Activated T-cell treated with anti-CD3 and anti-CD28 coated beads, Interleukin-2, amount 50 U/mL, for 24 hours (primary cell): ENCODE measurements around the gene VPS13C.
"Not testable (repeated sequence)": the region's sequence is repeated elsewhere in the genome, so short reads cannot be mapped to it uniquely, and the experiment has no call there.

Experiments used
- DNase-seq: peaks from one replicate; pipeline ENCODE4 v3.0.0-alpha.2; 2020
- H3K27ac Mint-ChIP-seq: 2 replicates; pipeline ENCODE4 v1.8.0; 2020; ENCODE audit warnings: mild to moderate bottlenecking, mixed read lengths
- H3K27me3 Mint-ChIP-seq: 2 replicates; pipeline ENCODE4 v1.8.0; 2020; ENCODE audit warnings: mixed read lengths
- H3K36me3 Mint-ChIP-seq: 2 replicates; pipeline ENCODE4 v1.8.0; 2020; ENCODE audit warnings: low read depth, mixed read lengths
- H3K4me1 Mint-ChIP-seq: 2 replicates; pipeline ENCODE4 v1.8.0; 2020; ENCODE audit warnings: low read depth, mixed read lengths
- H3K4me3 Mint-ChIP-seq: 2 replicates; pipeline ENCODE4 v1.8.0; 2020; ENCODE audit warnings: mild to moderate bottlenecking, moderate library complexity, mixed read lengths
- H3K9me3 Mint-ChIP-seq: 2 replicates; pipeline ENCODE4 v1.8.0; 2020; ENCODE audit warnings: mixed read lengths

VPS13C gene

GRCh38 chr15:62046078-62046743, 14.0 kb downstream of the VPS13C start:
- DNase-seq = no peak
- peaks cover 5% of the 10 kb centered on the region for H3K9me3 Mint-ChIP-seq
- H3K27ac Mint-ChIP-seq = peak overlapping the region; percentile 40
- no peaks in the 10 kb centered on the region for H3K27me3 Mint-ChIP-seq
- peak overlapping the region; percentile 16 for H3K4me3 Mint-ChIP-seq
- H3K4me1 Mint-ChIP-seq = peaks cover 28% of the 10 kb centered on the region
- H3K36me3 Mint-ChIP-seq = peaks cover 14% of the 10 kb centered on the region

GRCh38 chr15:62035256-62035924, 24.9 kb downstream of the VPS13C start:
- peaks cover 2% of the 10 kb centered on the region for H3K9me3 Mint-ChIP-seq
- peaks cover 52% of the 10 kb centered on the region for H3K36me3 Mint-ChIP-seq
- H3K27me3 Mint-ChIP-seq = no peaks in the 10 kb centered on the region
- H3K4me3 Mint-ChIP-seq = no peak overlapping the region
- H3K4me1 Mint-ChIP-seq = peaks cover 16% of the 10 kb centered on the region
- DNase-seq = no peak
- no peak overlapping the region for H3K27ac Mint-ChIP-seq

- no peak overlapping the region for H3K4me3 Mint-ChIP-seq
- H3K9me3 Mint-ChIP-seq = no peaks in the 10 kb centered on the region
- no peak overlapping the region for H3K27ac Mint-ChIP-seq
- H3K4me1 Mint-ChIP-seq = peaks cover 13% of the 10 kb centered on the region
- no peaks in the 10 kb centered on the region for H3K27me3 Mint-ChIP-seq
- DNase-seq = no peak
- H3K36me3 Mint-ChIP-seq = peaks cover 55% of the 10 kb centered on the region
These were observed 32.3 kb downstream of the VPS13C start for GRCh38 chr15:62027916-62028315.

- Mint-ChIP-seq H3K4me3 (no peak overlapping the region), H3K36me3 (peaks cover 59% of the 10 kb centered on the region), H3K27me3 (no peaks in the 10 kb centered on the region), H3K27ac (no peak overlapping the region), H3K9me3 (no peaks in the 10 kb centered on the region), H3K4me1 (peaks cover 12% of the 10 kb centered on the region)
- no peak for DNase-seq
These were observed 33.0 kb downstream of the VPS13C start for GRCh38 chr15:62027263-62027565.

- Mint-ChIP-seq H3K9me3 (no peaks in the 10 kb centered on the region), H3K27ac (no peak overlapping the region), H3K27me3 (no peaks in the 10 kb centered on the region), H3K4me1 (peaks cover 12% of the 10 kb centered on the region), H3K36me3 (peaks cover 64% of the 10 kb centered on the region), H3K4me3 (no peak overlapping the region)
- no peak for DNase-seq
These were observed 33.6 kb downstream of the VPS13C start for GRCh38 chr15:62026487-62027262.

- Mint-ChIP-seq H3K36me3 (peaks cover 69% of the 10 kb centered on the region), H3K4me3 (no peak overlapping the region), H3K9me3 (peaks cover 2% of the 10 kb centered on the region), H3K4me1 (peaks cover 5% of the 10 kb centered on the region), H3K27me3 (no peaks in the 10 kb centered on the region), H3K27ac (no peak overlapping the region)
- DNase-seq = no peak
These were observed 38.2 kb downstream of the VPS13C start for GRCh38 chr15:62021991-62022600.

GRCh38 chr15:62020576-62021160, 39.6 kb downstream of the VPS13C start:
- DNase-seq = no peak
- Mint-ChIP-seq H3K4me3 (no peak overlapping the region), H3K36me3 (peaks cover 70% of the 10 kb centered on the region), H3K9me3 (peaks cover 4% of the 10 kb centered on the region), H3K4me1 (no peaks in the 10 kb centered on the region), H3K27ac (no peak overlapping the region), H3K27me3 (no peaks in the 10 kb centered on the region)

- H3K36me3 Mint-ChIP-seq = peaks cover 47% of the 10 kb centered on the region
- not testable (repeated sequence) for DNase-seq
These were observed 54.9 kb downstream of the VPS13C start for GRCh38 chr15:62005354-62005753.

GRCh38 chr15:61997786-61998185, 62.5 kb downstream of the VPS13C start:
- H3K9me3 Mint-ChIP-seq = no peaks in the 10 kb centered on the region
- peaks cover 59% of the 10 kb centered on the region for H3K36me3 Mint-ChIP-seq
- no peak for DNase-seq
- H3K4me1 Mint-ChIP-seq = peaks cover 8% of the 10 kb centered on the region
- no peaks in the 10 kb centered on the region for H3K27me3 Mint-ChIP-seq
- no peak overlapping the region for H3K27ac Mint-ChIP-seq
- no peak overlapping the region for H3K4me3 Mint-ChIP-seq

More at GRCh38 chr15:62005354-62005753, 54.9 kb downstream of the VPS13C start:
- H3K27me3 Mint-ChIP-seq, H3K9me3 Mint-ChIP-seq, H3K27ac Mint-ChIP-seq, H3K4me1 Mint-ChIP-seq, H3K4me3 Mint-ChIP-seq: not testable (repeated sequence)

GRCh38 chr15:61996056-61996635, 64.1 kb downstream of the VPS13C start:
- DNase-seq = no peak
- Mint-ChIP-seq H3K4me1 (peaks cover 12% of the 10 kb centered on the region), H3K9me3 (no peaks in the 10 kb centered on the region), H3K27ac (no peak overlapping the region), H3K36me3 (peaks cover 71% of the 10 kb centered on the region), H3K4me3 (no peak overlapping the region), H3K27me3 (no peaks in the 10 kb centered on the region)

- Mint-ChIP-seq H3K27ac (no peak overlapping the region), H3K4me1 (peaks cover 16% of the 10 kb centered on the region), H3K9me3 (no peaks in the 10 kb centered on the region), H3K4me3 (no peak overlapping the region), H3K36me3 (peaks cover 82% of the 10 kb centered on the region), H3K27me3 (no peaks in the 10 kb centered on the region)
- no peak for DNase-seq
These were observed 66.0 kb downstream of the VPS13C start for GRCh38 chr15:61994216-61994615.

- H3K4me1 Mint-ChIP-seq = peaks cover 14% of the 10 kb centered on the region
- H3K4me3 Mint-ChIP-seq = no peak overlapping the region
- H3K36me3 Mint-ChIP-seq = peaks cover 81% of the 10 kb centered on the region
- DNase-seq = no peak
- H3K9me3 Mint-ChIP-seq = no peaks in the 10 kb centered on the region
- no peaks in the 10 kb centered on the region for H3K27me3 Mint-ChIP-seq
- H3K27ac Mint-ChIP-seq = peak overlapping the region; percentile 16
These were observed 67.7 kb downstream of the VPS13C start for GRCh38 chr15:61992518-61992917.

GRCh38 chr15:61989667-61990066, 70.6 kb downstream of the VPS13C start:
- H3K27me3 Mint-ChIP-seq = no peaks in the 10 kb centered on the region
- H3K4me3 Mint-ChIP-seq = no peak overlapping the region
- H3K9me3 Mint-ChIP-seq = no peaks in the 10 kb centered on the region
- peaks cover 10% of the 10 kb centered on the region for H3K4me1 Mint-ChIP-seq
- peaks cover 78% of the 10 kb centered on the region for H3K36me3 Mint-ChIP-seq
- no peak for DNase-seq
- no peak overlapping the region for H3K27ac Mint-ChIP-seq

GRCh38 chr15:61987824-61988223, 72.4 kb downstream of the VPS13C start:
- DNase-seq = no peak
- Mint-ChIP-seq H3K27me3 (no peaks in the 10 kb centered on the region), H3K27ac (no peak overlapping the region), H3K4me3 (no peak overlapping the region), H3K4me1 (peaks cover 10% of the 10 kb centered on the region), H3K9me3 (no peaks in the 10 kb centered on the region), H3K36me3 (peaks cover 84% of the 10 kb centered on the region)
